ENCODE data around the gene METTL4.
"Not testable (repeated sequence)": the region's sequence is repeated elsewhere in the genome, so short reads cannot be mapped to it uniquely, and the experiment has no call there.

METTL4 gene

GRCh38 chr18:2532797-2533196 is 38.5 kb downstream of the METTL4 start:
- TF ChIP-seq CTCF (IDR thresholded peaks at IDR 0.05; ENCODE audit: control insufficient read depth, insufficient read depth, low read depth, low read length, missing control alignments) = no peak
- H3K4me3 ChIP-seq (ENCODE audit: control insufficient read depth, low read depth, low read length) = no peak overlapping the region
- DNase-seq (ENCODE audit: low read depth) = no peak

- TF ChIP-seq CTCF (IDR thresholded peaks at IDR 0.05; ENCODE audit: control insufficient read depth, insufficient read depth, low read depth, low read length, missing control alignments) = no peak
- no peak overlapping the region for H3K4me3 ChIP-seq (ENCODE audit: control insufficient read depth, low read depth, low read length)
- DNase-seq (ENCODE audit: low read depth) = no peak
Observed at GRCh38 chr18:2531751-2532150, 39.6 kb downstream of the METTL4 start.

GRCh38 chr18:2529154-2529553 is 42.2 kb downstream of the METTL4 start:
- H3K4me3 ChIP-seq (ENCODE audit: control insufficient read depth, low read depth, low read length) = no peak overlapping the region
- no peak for DNase-seq (ENCODE audit: low read depth)
- no peak for TF ChIP-seq CTCF (IDR thresholded peaks at IDR 0.05; ENCODE audit: control insufficient read depth, insufficient read depth, low read depth, low read length, missing control alignments)

- DNase-seq (ENCODE audit: low read depth) = no peak
- no peak overlapping the region for H3K4me3 ChIP-seq (ENCODE audit: control insufficient read depth, low read depth, low read length)
- no peak for TF ChIP-seq CTCF (IDR thresholded peaks at IDR 0.05; ENCODE audit: control insufficient read depth, insufficient read depth, low read depth, low read length, missing control alignments)
Observed at GRCh38 chr18:2526329-2526728, 45.0 kb downstream of the METTL4 start.

GRCh38 chr18:2524794-2525198 is 46.5 kb downstream of the METTL4 start:
- not testable (repeated sequence) for DNase-seq (ENCODE audit: low read depth); H3K4me3 ChIP-seq (ENCODE audit: control insufficient read depth, low read depth, low read length)

- H3K4me3 ChIP-seq (ENCODE audit: control insufficient read depth, low read depth, low read length) = no peak overlapping the region
- no peak for DNase-seq (ENCODE audit: low read depth)
- no peak for TF ChIP-seq CTCF (IDR thresholded peaks at IDR 0.05; ENCODE audit: control insufficient read depth, insufficient read depth, low read depth, low read length, missing control alignments)
Observed at GRCh38 chr18:2522112-2522511, 49.2 kb downstream of the METTL4 start.

- TF ChIP-seq CTCF (IDR thresholded peaks at IDR 0.05; ENCODE audit: control insufficient read depth, insufficient read depth, low read depth, low read length, missing control alignments) = no peak
- DNase-seq (ENCODE audit: low read depth) = no peak
Observed at GRCh38 chr18:2518473-2518872, 52.8 kb downstream of the METTL4 start.

More at GRCh38 chr18:2518473-2518872, 52.8 kb downstream of the METTL4 start:
- no peak overlapping the region for H3K4me3 ChIP-seq (ENCODE audit: control insufficient read depth, low read depth, low read length)
